B cell (primary cell): ENCODE data around the gene CYB5R3. TPM values are rescaled to one million over a fixed set of nuclear protein-coding genes. Genes with fewer than 3 reads are reported as not detected.

Experiments used
- ATAC-seq: fragments of 200-7000 bp; cut with Tn5 transposase; one replicate; pipeline ENCODE4 v1.10.0; 2021; ENCODE audit warnings: low read depth, mild to moderate bottlenecking, moderate number of reproducible peaks, moderate library complexity
- CTCF ChIA-PET: fragments of 350-600 bp; sonication (Branson Sonifier 250); formaldehyde crosslinking; loops from one replicate; lab custom pipeline; 2021; ENCODE audit warnings: antibody characterized with exemption, inconsistent platforms; lab: Charles Lee
- POLR2A ChIA-PET: fragments of 350-600 bp; sonication (Branson Sonifier 250); formaldehyde crosslinking; loops from one replicate; lab custom pipeline; 2021; ENCODE audit warnings: antibody characterized with exemption; lab: Charles Lee
- DNase-seq: peaks from one replicate; pipeline ENCODE4 v3.0.0; 2013
- H2AFZ ChIP-seq: 2 replicates; pipeline ENCODE4 v1.6.1; 2012; ENCODE audit warnings: mild to moderate bottlenecking, low read depth, low read length; ENCODE audit not compliant: insufficient read depth, poor library complexity, severe bottlenecking
- H3K27ac ChIP-seq, 2 donors: 1 replicate in 1 of 2; 2 replicates in 1 of 2; pipeline ENCODE4 v1.5.1; 2012 to 2013; ENCODE audit warnings: low read length in 2 of 2, mild to moderate bottlenecking in 2 of 2, moderate library complexity in 1 of 2
- H3K27me3 ChIP-seq, 4 experiments: fragments of 200-600 bp in 1 of 4; sonication (generic) in 1 of 4; replicated peaks in 1 of 4; 1 replicate in 2 of 4; 2 replicates in 2 of 4; pipeline versions ENCODE4 v1.6.1 to v1.7.0; 2013 to 2016; ENCODE audit warnings: low read length in 3 of 4, mild to moderate bottlenecking in 2 of 4, mixed read lengths in 1 of 4, moderate library complexity in 1 of 4; ENCODE audit not compliant: insufficient read depth in 4 of 4, control insufficient read depth in 3 of 4; ENCODE audit errors: control extremely low read depth in 1 of 4
- H3K36me3 ChIP-seq, 2 experiments: replicated peaks in 1 of 2; 1 replicate in 1 of 2; 2 replicates in 1 of 2; pipeline versions ENCODE4 v1.6.1 to v1.7.1; 2013; ENCODE audit warnings: low read length in 1 of 2; ENCODE audit not compliant: insufficient read depth in 2 of 2, control insufficient read depth in 1 of 2; ENCODE audit errors: control extremely low read depth in 1 of 2, extremely low read depth in 1 of 2
- H3K4me1 ChIP-seq, 2 donors: fragments of 200-600 bp in 1 of 2; sonication (generic) in 1 of 2; 1 replicate in 1 of 2; 2 replicates in 1 of 2; pipeline versions ENCODE4 v1.5.1 to v1.6.1; 2013 to 2017; ENCODE audit warnings: low read length in 2 of 2; ENCODE audit not compliant: control insufficient read depth in 2 of 2, insufficient read depth in 2 of 2
- H3K4me2 ChIP-seq: replicated peaks from 2 replicates; pipeline ENCODE3; 2012; ENCODE audit warnings: mild to moderate bottlenecking, low read depth, low read length; ENCODE audit not compliant: poor library complexity, severe bottlenecking
- H3K4me3 ChIP-seq, 5 experiments: fragments of 200-600 bp in 1 of 5; sonication (generic) in 1 of 5; 1 replicate in 3 of 5; 2 replicates in 2 of 5; pipeline versions ENCODE4 v1.5.1 to v1.7.0; 2011 to 2016; ENCODE audit warnings: low read length in 4 of 5, mild to moderate bottlenecking in 4 of 5, low read depth in 2 of 5, control low read depth in 1 of 5, moderate library complexity in 1 of 5; ENCODE audit not compliant: insufficient read depth in 1 of 5; ENCODE audit errors: control extremely low read depth in 1 of 5, extremely low read depth in 1 of 5
- H3K79me2 ChIP-seq: fragments of 200-600 bp; sonication (generic); one replicate; pipeline ENCODE4 v1.6.0; 2016; ENCODE audit warnings: low read length; ENCODE audit not compliant: control insufficient read depth, insufficient read depth
- H3K9ac ChIP-seq: fragments of 200-600 bp; sonication (generic); 2 replicates; pipeline ENCODE4 v1.6.1; 2017; ENCODE audit warnings: mild to moderate bottlenecking, low read length, moderate library complexity
- H3K9me3 ChIP-seq, 3 donors: one replicate each; pipeline versions ENCODE4 v1.6.1 to v1.7.1; 2013; ENCODE audit warnings: low read length in 2 of 3; ENCODE audit not compliant: control insufficient read depth in 2 of 3, insufficient read depth in 1 of 3; ENCODE audit errors: control extremely low read depth in 1 of 3
- H4K20me1 ChIP-seq: 2 replicates; pipeline ENCODE4 v1.6.0; 2012; ENCODE audit warnings: mild to moderate bottlenecking, low read length; ENCODE audit not compliant: insufficient read depth, control insufficient read depth, poor library complexity, severe bottlenecking
- H3K27ac Mint-ChIP-seq: one replicate; pipeline ENCODE4 v1.8.0; 2021; ENCODE audit warnings: mixed read lengths
- H3K27me3 Mint-ChIP-seq: one replicate; pipeline ENCODE4 v1.8.0; 2021; ENCODE audit warnings: mixed read lengths
- H3K4me1 Mint-ChIP-seq: one replicate; pipeline ENCODE4 v1.8.0; 2021; ENCODE audit warnings: mixed read lengths
- H3K4me3 Mint-ChIP-seq: one replicate; pipeline ENCODE4 v1.8.0; 2021; ENCODE audit warnings: mixed read lengths
- H3K9me3 Mint-ChIP-seq: one replicate; pipeline ENCODE4 v1.8.0; 2022; ENCODE audit warnings: mixed read lengths; ENCODE audit not compliant: insufficient read depth
- EZH2 ChIP-seq: IDR thresholded peaks from 2 replicates; pipeline ENCODE4 v1.6.1; 2012; ENCODE audit warnings: borderline replicate concordance, low read depth, mild to moderate bottlenecking, moderate library complexity, low read length; ENCODE audit not compliant: insufficient read depth, poor library complexity, severe bottlenecking
- WGBS: methylation state at CpG from one replicate; pipeline ENCODE4 v1.1.5; 2013; ENCODE audit warnings: missing lambda C conversion rate; ENCODE audit not compliant: insufficient coverage; 5-methylcytosine and 5-hydroxymethylcytosine counted together
- intact Hi-C: fragments of 100-400 bp; cut with micrococcal nuclease; formaldehyde crosslinking; loops from one replicate; pipeline ENCODE4 v1.10.0; 2022
- polyA plus RNA-seq: library from polyadenylated mRNA; depleted of rRNA; stranded (reverse); fragments of >200 nt; gene quantifications from 2 replicates; pipeline ENCODE4 v1.2.3, GENCODE V29; 2012
- total RNA-seq, 2 donors: library from RNA; stranded (reverse); fragments of 120-200 nt in 1 of 2; gene quantifications; 1 replicate in 1 of 2; 2 replicates in 1 of 2; pipeline versions ENCODE4 v1.2.3 to v1.2.4, GENCODE V29; 2013 to 2022
- TF ChIP-seq, protein P1 (sequence below): fragments of 200-600 bp; IDR thresholded peaks from one replicate; pipeline ENCODE4 v1.8.0; 2022; ENCODE audit warnings: antibody characterized with exemption, mild to moderate bottlenecking

Gene CYB5R3
- total and polyA plus RNA-seq, 2 donors (not counting 1 experiment from before 2014, with no cell fraction given): 60.8 to 79.2 TPM

DNA sequence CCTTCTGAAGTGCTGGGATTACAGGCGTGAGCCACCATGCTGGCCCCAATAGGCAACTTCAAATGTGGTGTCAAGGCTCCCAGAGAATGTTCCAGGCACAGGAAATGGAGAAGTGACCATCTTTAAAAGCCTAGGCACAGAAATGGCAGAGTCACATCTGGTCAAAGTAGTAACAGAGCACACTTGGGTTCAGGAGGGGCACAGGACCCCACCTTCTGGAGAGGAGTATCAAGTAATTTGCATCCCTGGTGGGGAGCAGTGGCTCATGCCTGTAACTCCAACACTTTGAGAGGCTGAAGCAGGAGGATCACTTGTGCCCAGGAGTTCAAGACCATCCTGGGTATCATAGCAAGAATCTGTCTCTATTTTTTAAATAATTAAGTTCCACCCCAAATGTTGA is 66.2 kb downstream of the CYB5R3 start:
- peaks cover 4 to 11% of the 10 kb centered on the region in 2 donors for H3K4me1 ChIP-seq
- POLR2A ChIA-PET: no interaction called here
- Mint-ChIP-seq H3K9me3 (no peaks in the 10 kb centered on the region), H3K27ac (peak overlapping the region; percentile 20), H3K4me3 (no peak overlapping the region), H3K27me3 (no peaks in the 10 kb centered on the region), H3K4me1 (peaks cover 17% of the 10 kb centered on the region)
- TF ChIP-seq, protein P1, sequence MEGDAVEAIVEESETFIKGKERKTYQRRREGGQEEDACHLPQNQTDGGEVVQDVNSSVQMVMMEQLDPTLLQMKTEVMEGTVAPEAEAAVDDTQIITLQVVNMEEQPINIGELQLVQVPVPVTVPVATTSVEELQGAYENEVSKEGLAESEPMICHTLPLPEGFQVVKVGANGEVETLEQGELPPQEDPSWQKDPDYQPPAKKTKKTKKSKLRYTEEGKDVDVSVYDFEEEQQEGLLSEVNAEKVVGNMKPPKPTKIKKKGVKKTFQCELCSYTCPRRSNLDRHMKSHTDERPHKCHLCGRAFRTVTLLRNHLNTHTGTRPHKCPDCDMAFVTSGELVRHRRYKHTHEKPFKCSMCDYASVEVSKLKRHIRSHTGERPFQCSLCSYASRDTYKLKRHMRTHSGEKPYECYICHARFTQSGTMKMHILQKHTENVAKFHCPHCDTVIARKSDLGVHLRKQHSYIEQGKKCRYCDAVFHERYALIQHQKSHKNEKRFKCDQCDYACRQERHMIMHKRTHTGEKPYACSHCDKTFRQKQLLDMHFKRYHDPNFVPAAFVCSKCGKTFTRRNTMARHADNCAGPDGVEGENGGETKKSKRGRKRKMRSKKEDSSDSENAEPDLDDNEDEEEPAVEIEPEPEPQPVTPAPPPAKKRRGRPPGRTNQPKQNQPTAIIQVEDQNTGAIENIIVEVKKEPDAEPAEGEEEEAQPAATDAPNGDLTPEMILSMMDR: no peak
- TF ChIP-seq EZH2: no peak
- 85% methylated on average over 1 of the region's 1 CpG for WGBS
- CTCF ChIA-PET: no interaction called here
- H3K79me2 ChIP-seq: peaks cover 9% of the 10 kb centered on the region
- intact Hi-C loops: loop anchor here (2.0 to 5.0 kb wide), 2 partner anchors 32 to 1296 kb away; partner anchors contain the start of genes POLDIP3 and RANGAP1
- no peaks in the 10 kb centered on the region for H3K9me3 ChIP-seq
- no peaks in the 10 kb centered on the region for H3K27me3 ChIP-seq
- no peak overlapping the region for H2AFZ ChIP-seq
- H3K9ac ChIP-seq: no peak overlapping the region
- DNase-seq (no peak), ATAC-seq (no peak)
- no peak overlapping the region for H3K4me2 ChIP-seq
- H3K36me3 ChIP-seq: peaks cover 7 to 50% of the 10 kb centered on the region in 2 experiments
- H3K27ac ChIP-seq: no peak overlapping the region
- H4K20me1 ChIP-seq: no peaks in the 10 kb centered on the region
- H3K4me3 ChIP-seq: no peak overlapping the region
